GM12878 (cell line): ENCODE results near the gene RANGAP1. TPM values are rescaled to one million over a fixed set of nuclear protein-coding genes. Genes with fewer than 3 reads are reported as not detected.

Experiments used
- ATF2 ChIP-seq: IDR thresholded peaks from 2 replicates; pipeline ENCODE4 v1.6.1; 2012; ENCODE audit warnings: low read length, inconsistent platforms
- BCL3 ChIP-seq: IDR thresholded peaks from 2 replicates; pipeline ENCODE4 v1.6.1; 2011; ENCODE audit warnings: borderline replicate concordance, low read depth, mild to moderate bottlenecking, moderate library complexity, low read length; ENCODE audit not compliant: insufficient read depth, poor library complexity, severe bottlenecking
- BHLHE40 ChIP-seq, 2 experiments: fragments of 450-650 bp in 1 of 2; IDR thresholded peaks; 2 replicates each; pipeline ENCODE4 v1.6.1; 2011 to 2017; ENCODE audit warnings: low read depth in 2 of 2, borderline replicate concordance in 1 of 2, improper control_type of control experiment in 1 of 2, low read length in 1 of 2, mild to moderate bottlenecking in 1 of 2
- BMI1 ChIP-seq: fragments of 450-650 bp; IDR thresholded peaks from 2 replicates; pipeline ENCODE4 v1.6.1; 2016; ENCODE audit warnings: mild to moderate bottlenecking, moderate library complexity, borderline replicate concordance
- E2F4 ChIP-seq: IDR thresholded peaks from 2 replicates; pipeline ENCODE4 v1.6.1; 2012; ENCODE audit warnings: low read depth, low read length, improper control_type of control experiment
- EED ChIP-seq: sonication (generic); IDR thresholded peaks from 2 replicates; pipeline ENCODE4 v1.6.1; 2016; ENCODE audit warnings: antibody characterized with exemption, low read depth
- EP300 ChIP-seq, 2 experiments: fragments of 150-350 bp in 1 of 2; IDR thresholded peaks; 2 replicates each; pipeline ENCODE4 v1.6.1; 2011 to 2012; ENCODE audit warnings: low read depth in 2 of 2, low read length in 2 of 2, borderline replicate concordance in 1 of 2, improper control_type of control experiment in 1 of 2, inconsistent platforms in 1 of 2; ENCODE audit not compliant: control insufficient read depth in 1 of 2
- HCFC1 ChIP-seq: fragments of 150-350 bp; IDR thresholded peaks from 2 replicates; pipeline ENCODE4 v1.6.1; 2014; ENCODE audit warnings: low read length
- KLF5 ChIP-seq: fragments of 450-650 bp; IDR thresholded peaks from 2 replicates; pipeline ENCODE4 v1.6.1; 2014; ENCODE audit warnings: mild to moderate bottlenecking; ENCODE audit not compliant: partially characterized antibody
- MAX ChIP-seq: IDR thresholded peaks from 2 replicates; pipeline ENCODE4 v1.6.1; 2012; ENCODE audit warnings: low read depth, low read length, improper control_type of control experiment
- NR2C2 ChIP-seq: IDR thresholded peaks from 2 replicates; pipeline ENCODE4 v1.6.1; 2011; ENCODE audit warnings: borderline replicate concordance, low read depth; ENCODE audit not compliant: control insufficient read depth, insufficient read length
- NRF1 ChIP-seq: conservative IDR thresholded peaks from 2 replicates; pipeline ENCODE4 v1.6.1; 2011; ENCODE audit warnings: mild to moderate bottlenecking, low read depth, low read length, improper control_type of control experiment
- POLR2A ChIP-seq: IDR thresholded peaks from 2 replicates; pipeline ENCODE4 v1.6.1; 2011; ENCODE audit warnings: low read depth, mild to moderate bottlenecking, low read length
- RUNX3 ChIP-seq: IDR thresholded peaks from 2 replicates; pipeline ENCODE4 v1.6.1; 2012; ENCODE audit warnings: low read length, inconsistent platforms
- SPI1 ChIP-seq: IDR thresholded peaks from 2 replicates; pipeline ENCODE4 v1.6.1; 2011; ENCODE audit warnings: low read depth, mild to moderate bottlenecking, low read length, moderate library complexity, borderline replicate concordance; ENCODE audit not compliant: insufficient read depth
- SREBF2 ChIP-seq: IDR thresholded peaks from 2 replicates; pipeline ENCODE4 v1.6.1; 2012; ENCODE audit warnings: mild to moderate bottlenecking, low read length
- TARDBP ChIP-seq: IDR thresholded peaks from 2 replicates; pipeline ENCODE4 v1.6.1; 2016; ENCODE audit warnings: borderline replicate concordance
- TBL1XR1 ChIP-seq: IDR thresholded peaks from 2 replicates; pipeline ENCODE4 v1.6.1; 2012; ENCODE audit warnings: low read depth, low read length, improper control_type of control experiment
- USF2 ChIP-seq: IDR thresholded peaks from 2 replicates; pipeline ENCODE4 v1.6.1; 2011; ENCODE audit warnings: low read depth, low read length, improper control_type of control experiment, borderline replicate concordance
- ZBTB33 ChIP-seq: fragments of 450-650 bp; IDR thresholded peaks from 2 replicates; pipeline ENCODE4 v1.6.1; 2017; ENCODE audit warnings: mild to moderate bottlenecking
- ZNF384 ChIP-seq: IDR thresholded peaks from 2 replicates; pipeline ENCODE4 v1.6.1; 2012; ENCODE audit warnings: low read depth, mild to moderate bottlenecking, low read length, improper control_type of control experiment, borderline replicate concordance
- ZZZ3 ChIP-seq: IDR thresholded peaks from 2 replicates; pipeline ENCODE4 v1.6.1; 2011; ENCODE audit warnings: low read depth; ENCODE audit not compliant: control insufficient read depth, insufficient read length
- polyA plus RNA-seq, 11 experiments: library from polyadenylated mRNA; depleted of rRNA in 4 of 11; unstranded in 6 of 11; stranded (reverse) in 5 of 11; fragments of >200 nt; fragmentation: Nextera tagmentation in 4 of 11; fragmentation: Illumina TruSeq in 1 of 11; extraction: Ambion mirVana in 4 of 11; extraction: Trizol in 1 of 11; gene quantifications; 1 replicate in 1 of 11; 2 replicates in 10 of 11; pipeline versions ENCODE4 v1.2.1 to v1.2.3, GENCODE V29; 2011 to 2016; ENCODE audit warnings: inconsistent platforms in 2 of 11, missing spikeins in 2 of 11, low read depth in 1 of 11
- total RNA-seq, 4 experiments: library from RNA; depleted of rRNA in 3 of 4; stranded (reverse); fragments of >200 nt in 3 of 4; fragmentation: Illumina TruSeq in 1 of 4; extraction: Trizol in 1 of 4; gene quantifications; 2 replicates each; pipeline versions ENCODE4 v1.2.1 to v1.2.3, GENCODE V29; 2013 to 2021

RANGAP1 gene
- total and polyA plus RNA-seq, 10 of the 15 experiments (the other 5 are each of a cell fraction or from before 2014, with no cell fraction given) = 2.5 to 109 (median 60.2) TPM

- TF ChIP-seq TBL1XR1 = no peak
- peak; percentile 8; the same call in 1 of the 2 replicates for TF ChIP-seq ZNF384
- no peak for TF ChIP-seq NR2C2
- peak; percentile 28; the same call in 1 of the 2 replicates for TF ChIP-seq RUNX3
- no peak for TF ChIP-seq ZZZ3
- TF ChIP-seq MAX = peak; percentile 86; the same call in 1 of the 2 replicates
- TF ChIP-seq E2F4 = 0 out of 2 replicates have a peak, but pooled peaks have one; percentile 25
- peak; percentile 54 for TF ChIP-seq HCFC1
- peak; percentile 19 for TF ChIP-seq BCL3
- no peak for TF ChIP-seq TARDBP
- no peak for TF ChIP-seq KLF5
- TF ChIP-seq ZBTB33 = no peak
- no peak for TF ChIP-seq USF2
- no peak; the same call in 1 of the 2 replicates for TF ChIP-seq SPI1
- no peak for TF ChIP-seq ATF2
- TF ChIP-seq BHLHE40 (IDR thresholded peaks at IDR 0.05; ENCODE audit: borderline replicate concordance in 1 of 2, low read depth in 2 of 2, low read length in 1 of 2) = peak; percentile 62 to 64; a peak in 1 of 4 replicates
- no peak for TF ChIP-seq EP300 (IDR thresholded peaks at IDR 0.05; ENCODE audit: borderline replicate concordance in 1 of 2, control insufficient read depth in 1 of 2, low read depth in 2 of 2, low read length in 2 of 2)
- TF ChIP-seq EED = no peak; the same call in 1 of the 2 replicates
- TF ChIP-seq SREBF2 = no peak
- no peak for TF ChIP-seq NRF1
- TF ChIP-seq POLR2A = peak; percentile 84
- no peak for TF ChIP-seq BMI1
Observed at GRCh38 chr22:41301085-41302020, 15.4 kb upstream of the RANGAP1 start, which contains the start of gene ZC3H7B (continued).
